HepG2 (cell line): ENCODE results near the gene TGIF1. TPM values are rescaled to one million over a fixed set of nuclear protein-coding genes. Genes with fewer than 3 reads are reported as not detected.

Experiments used
- CTCF ChIP-seq: sonication (generic); formaldehyde crosslinking; IDR thresholded peaks from 2 replicates; pipeline ENCODE4 v1.5.0; 2020; ENCODE audit warnings: mild to moderate bottlenecking, missing genetic modification reagents, moderate library complexity
- HNF1A ChIP-seq, 2 experiments: sonication (generic) in 1 of 2; formaldehyde crosslinking in 1 of 2; IDR thresholded peaks; 2 replicates each; pipeline versions ENCODE4 v1.4.0 to v1.6.1; 2016 to 2020; ENCODE audit warnings: borderline replicate concordance in 1 of 2, low read depth in 1 of 2, mild to moderate bottlenecking in 1 of 2, missing genetic modification reagents in 1 of 2
- MEIS2 ChIP-seq: sonication (generic); formaldehyde crosslinking; IDR thresholded peaks from 2 replicates; pipeline ENCODE4 v1.9.0; 2021; ENCODE audit warnings: mild to moderate bottlenecking, missing genetic modification reagents
- MNT ChIP-seq: fragments of 450-650 bp; IDR thresholded peaks from 2 replicates; pipeline ENCODE4 v1.6.1; 2016
- MXI1 ChIP-seq: IDR thresholded peaks from 3 replicates; pipeline ENCODE4 v1.6.1; 2012; ENCODE audit warnings: low read depth, low read length, inconsistent platforms, borderline replicate concordance
- SIX4 ChIP-seq: sonication (generic); formaldehyde crosslinking; IDR thresholded peaks from 2 replicates; pipeline ENCODE4 v1.4.0; 2020; ENCODE audit warnings: missing genetic modification reagents
- TCF7 ChIP-seq: sonication (generic); IDR thresholded peaks from 2 replicates; pipeline ENCODE4 v1.6.1; 2016; ENCODE audit warnings: antibody characterized with exemption, low read depth
- ZBTB38 ChIP-seq: sonication (generic); formaldehyde crosslinking; IDR thresholded peaks from 2 replicates; pipeline ENCODE4 v1.5.1; 2020; ENCODE audit warnings: mild to moderate bottlenecking, missing genetic modification reagents
- ZNF263 ChIP-seq: sonication (generic); formaldehyde crosslinking; IDR thresholded peaks from 2 replicates; pipeline ENCODE4 v1.4.0; 2020; ENCODE audit warnings: missing genetic modification reagents
- ZNF543 ChIP-seq: sonication (generic); formaldehyde crosslinking; IDR thresholded peaks from 2 replicates; pipeline ENCODE4 v1.4.0; 2020; ENCODE audit warnings: mild to moderate bottlenecking, missing genetic modification reagents
- ZNF776 ChIP-seq: sonication (generic); formaldehyde crosslinking; IDR thresholded peaks from 2 replicates; pipeline ENCODE4 v1.4.0; 2020; ENCODE audit warnings: mild to moderate bottlenecking, missing genetic modification reagents
- polyA plus RNA-seq, 8 experiments: library from polyadenylated mRNA; depleted of rRNA in 3 of 8; stranded (reverse) in 7 of 8; unstranded in 1 of 8; fragments of >200 nt; fragmentation: Illumina TruSeq in 4 of 8; extraction: Trizol in 4 of 8; gene quantifications; 2 replicates each; pipeline versions ENCODE4 v1.2.1 to v1.2.3, GENCODE V29; 2011 to 2016; ENCODE audit warnings: low read depth in 4 of 8, missing spikeins in 1 of 8, mixed read lengths in 1 of 8; ENCODE audit not compliant: insufficient read depth in 1 of 8
- total RNA-seq, 5 experiments: library from RNA; depleted of rRNA; stranded (reverse); fragments of >200 nt; fragmentation: Illumina TruSeq; extraction: Trizol; gene quantifications; 2 replicates each; pipeline ENCODE4 v1.2.3, GENCODE V29; 2016; ENCODE audit warnings: low read depth in 1 of 5
- TF ChIP-seq, protein P1 (sequence below): sonication (generic); formaldehyde crosslinking; IDR thresholded peaks from 2 replicates; pipeline ENCODE4 v1.4.0; 2020; ENCODE audit warnings: low read depth, mild to moderate bottlenecking, missing genetic modification reagents
- TF ChIP-seq, protein P2 (sequence below): IDR thresholded peaks from 2 replicates; pipeline ENCODE4 v1.6.1; 2016; ENCODE audit warnings: missing genetic modification reagents, missing compliant biosample characterization

TGIF1 gene
- total and polyA plus RNA-seq, 2 of the 13 experiments (the other 11 are each of a cell fraction or from before 2014, with no cell fraction given), result 50.0 to 76.1 TPM

DNA sequence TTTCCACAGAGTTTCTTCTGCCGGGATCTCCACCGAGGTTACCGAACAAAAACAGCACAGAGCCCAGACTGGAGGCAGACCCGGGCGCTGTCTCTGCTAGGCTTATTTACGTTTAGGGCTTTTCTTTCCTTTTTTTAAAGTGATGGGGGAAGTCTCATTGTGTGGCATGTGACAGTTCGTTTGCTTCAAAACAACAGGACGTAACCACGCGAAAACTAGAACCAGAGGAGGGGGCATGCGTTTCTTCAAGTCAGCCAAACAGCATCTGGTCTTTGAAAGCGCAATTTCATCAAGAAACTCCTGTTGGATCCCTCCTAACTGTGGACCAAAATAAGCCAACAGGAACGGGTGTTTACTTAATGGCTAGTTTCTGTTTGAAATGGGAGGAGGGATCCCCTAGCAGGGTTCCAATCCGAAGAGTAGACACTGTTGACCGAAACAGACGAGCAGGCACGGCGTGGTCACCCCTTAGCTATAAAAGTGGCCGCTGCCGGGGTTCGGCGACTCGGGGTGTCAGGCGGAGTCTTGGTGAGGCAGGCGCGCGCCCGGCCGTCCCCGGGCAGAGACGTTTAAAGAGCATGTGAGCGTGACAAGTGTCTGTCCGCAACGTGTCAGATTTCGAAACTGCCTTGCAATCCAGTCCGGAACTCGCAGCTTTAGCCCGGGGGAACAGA lies 997 bp upstream of the TGIF1 start (continued):
- TF ChIP-seq, protein P1, sequence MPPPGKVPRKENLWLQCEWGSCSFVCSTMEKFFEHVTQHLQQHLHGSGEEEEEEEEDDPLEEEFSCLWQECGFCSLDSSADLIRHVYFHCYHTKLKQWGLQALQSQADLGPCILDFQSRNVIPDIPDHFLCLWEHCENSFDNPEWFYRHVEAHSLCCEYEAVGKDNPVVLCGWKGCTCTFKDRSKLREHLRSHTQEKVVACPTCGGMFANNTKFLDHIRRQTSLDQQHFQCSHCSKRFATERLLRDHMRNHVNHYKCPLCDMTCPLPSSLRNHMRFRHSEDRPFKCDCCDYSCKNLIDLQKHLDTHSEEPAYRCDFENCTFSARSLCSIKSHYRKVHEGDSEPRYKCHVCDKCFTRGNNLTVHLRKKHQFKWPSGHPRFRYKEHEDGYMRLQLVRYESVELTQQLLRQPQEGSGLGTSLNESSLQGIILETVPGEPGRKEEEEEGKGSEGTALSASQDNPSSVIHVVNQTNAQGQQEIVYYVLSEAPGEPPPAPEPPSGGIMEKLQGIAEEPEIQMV (CRISPR knock-in tag), result peak; percentile 71; the same call in 1 of the 2 replicates
- TF ChIP-seq HNF1A (IDR thresholded peaks at IDR 0.05; ENCODE audit: low read depth) (no peak), HNF1A (CRISPR knock-in tag; IDR thresholded peaks at IDR 0.05; ENCODE audit: borderline replicate concordance) (no peak), CTCF (CRISPR knock-in tag) (no peak), SIX4 (peak; percentile 17), ZNF543 (CRISPR knock-in tag) (no peak), TCF7 (peak; percentile 38; the same call in 1 of the 2 replicates), MXI1 (peak; percentile 69; the same call in 2 of the 3 replicates), MNT (peak; percentile 8; the same call in 1 of the 2 replicates), ZBTB38 (CRISPR knock-in tag) (peak; percentile 42; the same call in 1 of the 2 replicates), ZNF263 (CRISPR knock-in tag) (peak; percentile 20; the same call in 1 of the 2 replicates), MEIS2 (CRISPR knock-in tag) (peak; percentile 79), ZNF776 (CRISPR knock-in tag) (0 out of 2 replicates have a peak, but pooled peaks have one; percentile 37)
- TF ChIP-seq, protein P2, sequence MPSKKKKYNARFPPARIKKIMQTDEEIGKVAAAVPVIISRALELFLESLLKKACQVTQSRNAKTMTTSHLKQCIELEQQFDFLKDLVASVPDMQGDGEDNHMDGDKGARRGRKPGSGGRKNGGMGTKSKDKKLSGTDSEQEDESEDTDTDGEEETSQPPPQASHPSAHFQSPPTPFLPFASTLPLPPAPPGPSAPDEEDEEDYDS (CRISPR knock-in tag), result peak; percentile 90
